H1 (cell line): Measurements from ENCODE around the gene TBX4.

ENCODE experiments used
- CHD1 ChIP-seq: IDR thresholded peaks from 2 replicates; pipeline ENCODE4 v1.6.1; 2012; ENCODE audit warnings: low read depth, low read length, improper control_type of control experiment
- EGR1 ChIP-seq: IDR thresholded peaks from 2 replicates; pipeline ENCODE4 v1.6.1; 2011; ENCODE audit warnings: low read depth, low read length, borderline replicate concordance
- EZH2 ChIP-seq: fragments of 200-600 bp; sonication (generic); IDR thresholded peaks from 2 replicates; pipeline ENCODE4 v1.7.1; 2012; ENCODE audit warnings: low read depth, mild to moderate bottlenecking, moderate library complexity, low read length, inconsistent platforms; ENCODE audit not compliant: severe bottlenecking
- PHF8 ChIP-seq: fragments of 200-600 bp; sonication (generic); conservative IDR thresholded peaks from 2 replicates; pipeline ENCODE4 v1.7.1; 2012; ENCODE audit warnings: low read depth, mild to moderate bottlenecking, inconsistent platforms, low read length, moderate library complexity
- POLR2AphosphoS5 ChIP-seq: IDR thresholded peaks from 2 replicates; pipeline ENCODE4 v1.6.1; 2011; ENCODE audit warnings: low read depth, low read length
- POU5F1 ChIP-seq: IDR thresholded peaks from 2 replicates; pipeline ENCODE4 v1.6.1; 2011; ENCODE audit warnings: low read depth, mild to moderate bottlenecking, low read length, moderate library complexity
- RAD21 ChIP-seq, 2 experiments: IDR thresholded peaks in 1 of 2; conservative IDR thresholded peaks in 1 of 2; 2 replicates each; pipeline ENCODE4 v1.6.1; 2011; ENCODE audit warnings: low read depth in 2 of 2, low read length in 2 of 2, improper control_type of control experiment in 1 of 2, inconsistent platforms in 1 of 2, mild to moderate bottlenecking in 1 of 2, moderate library complexity in 1 of 2
- TAF1 ChIP-seq: IDR thresholded peaks from 2 replicates; pipeline ENCODE4 v1.6.1; 2011; ENCODE audit warnings: mild to moderate bottlenecking, low read depth, low read length
- TF ChIP-seq, protein P1 (sequence below), 3 experiments: IDR thresholded peaks; 1 replicate in 2 of 3; 2 replicates in 1 of 3; pipeline versions ENCODE4 v1.5.1 to v1.6.1; 2011; ENCODE audit warnings: low read length in 3 of 3, mild to moderate bottlenecking in 3 of 3, inconsistent platforms in 2 of 3, low read depth in 1 of 3, moderate library complexity in 1 of 3; ENCODE audit not compliant: insufficient read depth in 1 of 3; ENCODE audit errors: control extremely low read depth in 1 of 3
- TF ChIP-seq, protein P2 (sequence below): IDR thresholded peaks from 2 replicates; pipeline ENCODE4 v1.6.1; 2011; ENCODE audit warnings: low read depth, mild to moderate bottlenecking, low read length; ENCODE audit not compliant: insufficient read depth
- TF ChIP-seq, protein P3 (sequence below): IDR thresholded peaks from 2 replicates; pipeline ENCODE4 v1.6.1; 2012; ENCODE audit warnings: inconsistent platforms

DNA sequence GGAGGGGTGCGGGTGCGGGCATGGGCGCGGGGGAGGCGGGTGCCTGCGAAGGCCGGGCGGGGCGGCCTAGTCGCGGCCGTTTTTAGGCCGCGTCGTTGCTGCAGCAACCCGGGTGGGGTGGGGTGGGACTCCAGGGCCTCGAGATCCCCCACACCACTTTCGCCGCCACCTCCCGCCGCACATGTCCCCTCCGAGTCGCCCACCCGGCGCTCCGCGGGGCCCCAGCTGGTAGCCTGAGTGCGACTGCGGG is 41.3 kb upstream of the TBX4 start:
- TF ChIP-seq, protein P1, sequence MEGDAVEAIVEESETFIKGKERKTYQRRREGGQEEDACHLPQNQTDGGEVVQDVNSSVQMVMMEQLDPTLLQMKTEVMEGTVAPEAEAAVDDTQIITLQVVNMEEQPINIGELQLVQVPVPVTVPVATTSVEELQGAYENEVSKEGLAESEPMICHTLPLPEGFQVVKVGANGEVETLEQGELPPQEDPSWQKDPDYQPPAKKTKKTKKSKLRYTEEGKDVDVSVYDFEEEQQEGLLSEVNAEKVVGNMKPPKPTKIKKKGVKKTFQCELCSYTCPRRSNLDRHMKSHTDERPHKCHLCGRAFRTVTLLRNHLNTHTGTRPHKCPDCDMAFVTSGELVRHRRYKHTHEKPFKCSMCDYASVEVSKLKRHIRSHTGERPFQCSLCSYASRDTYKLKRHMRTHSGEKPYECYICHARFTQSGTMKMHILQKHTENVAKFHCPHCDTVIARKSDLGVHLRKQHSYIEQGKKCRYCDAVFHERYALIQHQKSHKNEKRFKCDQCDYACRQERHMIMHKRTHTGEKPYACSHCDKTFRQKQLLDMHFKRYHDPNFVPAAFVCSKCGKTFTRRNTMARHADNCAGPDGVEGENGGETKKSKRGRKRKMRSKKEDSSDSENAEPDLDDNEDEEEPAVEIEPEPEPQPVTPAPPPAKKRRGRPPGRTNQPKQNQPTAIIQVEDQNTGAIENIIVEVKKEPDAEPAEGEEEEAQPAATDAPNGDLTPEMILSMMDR (IDR thresholded peaks at IDR 0.05; ENCODE audit: control extremely low read depth in 1 of 3, insufficient read depth in 1 of 3, low read depth in 1 of 3, low read length in 3 of 3) = no peak
- no peak for TF ChIP-seq CHD1
- no peak for TF ChIP-seq RAD21 (IDR thresholded peaks at IDR 0.05 in 1 of 2, conservative IDR thresholded peaks at IDR 0.05 in 1 of 2; ENCODE audit: low read depth in 2 of 2, low read length in 2 of 2)
- no peak for TF ChIP-seq EZH2
- no peak for TF ChIP-seq POLR2AphosphoS5
- TF ChIP-seq TAF1 = no peak
- TF ChIP-seq POU5F1 = no peak
- TF ChIP-seq, protein P2, sequence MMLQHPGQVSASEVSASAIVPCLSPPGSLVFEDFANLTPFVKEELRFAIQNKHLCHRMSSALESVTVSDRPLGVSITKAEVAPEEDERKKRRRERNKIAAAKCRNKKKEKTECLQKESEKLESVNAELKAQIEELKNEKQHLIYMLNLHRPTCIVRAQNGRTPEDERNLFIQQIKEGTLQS = no peak
- TF ChIP-seq EGR1 = no peak
- no peak for TF ChIP-seq PHF8
- TF ChIP-seq, protein P3, sequence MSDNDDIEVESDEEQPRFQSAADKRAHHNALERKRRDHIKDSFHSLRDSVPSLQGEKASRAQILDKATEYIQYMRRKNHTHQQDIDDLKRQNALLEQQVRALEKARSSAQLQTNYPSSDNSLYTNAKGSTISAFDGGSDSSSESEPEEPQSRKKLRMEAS = no peak
